Esophagus squamous epithelium (tissue), 5 donors: ENCODE data around the gene ACTR3. TPM values are rescaled to one million over a fixed set of nuclear protein-coding genes. Genes with fewer than 3 reads are reported as not detected.

Source experiments
- DNase-seq: peaks from one replicate; lab custom pipeline; 2025; lab: John Stamatoyannopoulos, UW
- H3K27ac ChIP-seq, 4 donors: fragments of 200-600 bp; sonication (generic); one replicate each; pipeline ENCODE4 v1.5.1; 2016 to 2019; ENCODE audit warnings: mild to moderate bottlenecking in 1 of 4
- H3K27me3 ChIP-seq, 4 donors: fragments of 200-600 bp; sonication (generic); 1 replicate in 3 of 4; 2 replicates in 1 of 4; pipeline versions ENCODE4 v1.5.1 to v1.6.0; 2017 to 2021; ENCODE audit warnings: antibody characterized with exemption in 1 of 4
- H3K36me3 ChIP-seq, 3 donors: fragments of 200-600 bp; sonication (generic); one replicate each; pipeline ENCODE4 v1.5.1; 2016 to 2019
- H3K4me1 ChIP-seq, 3 donors: fragments of 200-600 bp; sonication (generic); one replicate each; pipeline ENCODE4 v1.5.1; 2017 to 2019
- H3K4me3 ChIP-seq, 4 donors: fragments of 200-600 bp; sonication (generic); 1 replicate in 3 of 4; 2 replicates in 1 of 4; pipeline ENCODE4 v1.5.1; 2016 to 2019; ENCODE audit warnings: mild to moderate bottlenecking in 2 of 4, moderate library complexity in 1 of 4
- H3K9me3 ChIP-seq, 3 donors: fragments of 200-600 bp; sonication (generic); one replicate each; pipeline ENCODE4 v1.5.1; 2016 to 2019
- CTCF ChIP-seq, 6 experiments: fragments of 450-650 bp in 4 of 6; fragments of 200-600 bp in 2 of 6; sonication (generic) in 2 of 6; IDR thresholded peaks; one replicate each; pipeline ENCODE4 v1.5.1; 2016 to 2019; ENCODE audit warnings: antibody characterized with exemption in 6 of 6, mild to moderate bottlenecking in 4 of 6, moderate library complexity in 4 of 6
- POLR2A ChIP-seq, 4 donors: fragments of 450-650 bp; IDR thresholded peaks; one replicate each; pipeline ENCODE4 v1.6.1; 2017; ENCODE audit warnings: antibody characterized with exemption in 4 of 4, mild to moderate bottlenecking in 4 of 4, moderate library complexity in 3 of 4
- WGBS, 2 donors: methylation state at CpG; one replicate each; pipeline ENCODE4 v1.1.5; 2018; 5-methylcytosine and 5-hydroxymethylcytosine counted together
- intact Hi-C: fragments of 100-400 bp; cut with DNase I; formaldehyde crosslinking; loops from one replicate; pipeline ENCODE4 v1.15.0; 2022
- small RNA-seq, 4 donors: library from RNA; depleted of rRNA; stranded (forward); fragments of <200 nt; gene quantifications; one replicate each; pipeline ENCODE3, GENCODE V24; 2016
- total RNA-seq, 4 donors: library from RNA; depleted of rRNA; stranded (reverse); fragments of >200 nt; gene quantifications; one replicate each; pipeline ENCODE4 v1.1.0, GENCODE V29; 2016
- donor health status: DM: yes; HTN: yes; CAD: no.

Gene ACTR3
- total RNA-seq, 4 donors from 2014 or later = 164 to 274 (median 226) TPM

- TF ChIP-seq CTCF (IDR thresholded peaks at IDR 0.05) (no peak), POLR2A (IDR thresholded peaks at IDR 0.05) (no peak)
- 93 to 96% methylated on average over 3 of the region's 3 CpGs for WGBS, 2 donors
- Histone ChIP-seq H3K36me3 (no peaks in the 10 kb centered on the region), H3K4me1 (no peaks in the 10 kb centered on the region), H3K9me3 (no peaks in the 10 kb centered on the region), H3K27me3 (peaks cover 0 to 6% (median 0%) of the 10 kb centered on the region in 4 donors), H3K27ac (no peak overlapping the region), H3K4me3 (no peak overlapping the region)
- no peak for DNase-seq
- intact Hi-C loops = no loop called here
Measured at GRCh38 chr2:114007436-114007835, 117.5 kb downstream of the ACTR3 start.

- intact Hi-C loops = no loop called here
- peaks cover 0 to 6% (median 0%) of the 10 kb centered on the region in 4 donors for H3K27me3 ChIP-seq
- WGBS, 2 donors = 61 to 65% methylated on average over 3 to 4 of the region's 4 CpGs
- TF ChIP-seq POLR2A (IDR thresholded peaks at IDR 0.05) (no peak), CTCF (IDR thresholded peaks at IDR 0.05) (no peak)
- H3K9me3 ChIP-seq = no peaks in the 10 kb centered on the region
- no peak for DNase-seq
- H3K4me3 ChIP-seq = no peak overlapping the region
- no peaks in the 10 kb centered on the region for H3K4me1 ChIP-seq
- no peak overlapping the region for H3K27ac ChIP-seq
- no peaks in the 10 kb centered on the region for H3K36me3 ChIP-seq
Measured at GRCh38 chr2:114008720-114009119, 118.8 kb downstream of the ACTR3 start.

GRCh38 chr2:114009205-114009944 lies 119.5 kb downstream of the ACTR3 start:
- Histone ChIP-seq H3K4me3 (no peak overlapping the region), H3K27ac (no peak overlapping the region), H3K27me3 (peaks cover 0 to 5% (median 0%) of the 10 kb centered on the region in 4 donors), H3K36me3 (no peaks in the 10 kb centered on the region), H3K4me1 (no peaks in the 10 kb centered on the region), H3K9me3 (no peaks in the 10 kb centered on the region)
- DNase-seq = no peak
- TF ChIP-seq POLR2A (IDR thresholded peaks at IDR 0.05) (no peak), CTCF (IDR thresholded peaks at IDR 0.05) (no peak)
- 76 to 83% methylated on average over 7 of the region's 7 CpGs for WGBS, 2 donors
- intact Hi-C loops = no loop called here

- no peak for DNase-seq
- Histone ChIP-seq H3K36me3 (no peaks in the 10 kb centered on the region), H3K9me3 (no peaks in the 10 kb centered on the region), H3K4me1 (no peaks in the 10 kb centered on the region), H3K27me3 (no peaks in the 10 kb centered on the region), H3K4me3 (no peak overlapping the region), H3K27ac (no peak overlapping the region)
- no peak for TF ChIP-seq POLR2A (IDR thresholded peaks at IDR 0.05)
- no peak for TF ChIP-seq CTCF (IDR thresholded peaks at IDR 0.05)
- intact Hi-C loops = no loop called here
- 70 to 83% methylated on average over 2 of the region's 2 CpGs for WGBS, 2 donors
Measured at GRCh38 chr2:114010001-114010400, 120.1 kb downstream of the ACTR3 start.

GRCh38 chr2:114011713-114012112 lies 121.8 kb downstream of the ACTR3 start:
- Histone ChIP-seq H3K4me1 (no peaks in the 10 kb centered on the region), H3K27me3 (no peaks in the 10 kb centered on the region), H3K4me3 (no peak overlapping the region), H3K36me3 (no peaks in the 10 kb centered on the region), H3K27ac (no peak overlapping the region), H3K9me3 (no peaks in the 10 kb centered on the region)
- no peak for DNase-seq
- intact Hi-C loops = no loop called here
- TF ChIP-seq CTCF (IDR thresholded peaks at IDR 0.05) = no peak
- no peak for TF ChIP-seq POLR2A (IDR thresholded peaks at IDR 0.05)
- 50 to 65% methylated on average over 4 of the region's 4 CpGs for WGBS, 2 donors

Small RNA genes within 50 kb of the gene (small RNA-seq; reads per million reads assigned to genes)
- 0 reads per million in 4 donors for gene RF00012

Other genes with a start within 250 kb of the ACTR3 start
- gene SLC35F5, start 133.4 kb upstream of the ACTR3 start, total RNA-seq = 10 to 100 TPM; 43.9 to 75.3 (median 58.0) TPM